ENCODE measurements around the gene SHISA5. TPM values are rescaled to one million over a fixed set of nuclear protein-coding genes. Genes with fewer than 3 reads are reported as not detected.

Gene SHISA5
- total RNA-seq, 4 donors from 2014 or later, result 101 to 158 (median 148) TPM

GRCh38 chr3:48518069-48518468 is 14.1 kb upstream of the SHISA5 start:
- intact Hi-C loops (cut with DNase I), result no loop called here
- H3K36me3 ChIP-seq, result peaks cover 0 to 18% (median 5%) of the 10 kb centered on the region in 4 donors
- H3K27me3 ChIP-seq, result no peaks in the 10 kb centered on the region
- no peak for DNase-seq (ENCODE audit: extremely low spot score)
- H3K4me1 ChIP-seq, result no peaks in the 10 kb centered on the region
- 88% methylated on average over 3 of the region's 6 CpGs for WGBS
- no peak overlapping the region for H3K4me3 ChIP-seq
- H3K27ac ChIP-seq (replicated peaks in 1 of 4), result no peak overlapping the region
- no peak for TF ChIP-seq POLR2A (IDR thresholded peaks at IDR 0.05; ENCODE audit: low read depth)
- no peak for TF ChIP-seq POLR2AphosphoS5 (IDR thresholded peaks at IDR 0.05)
- no peak for TF ChIP-seq EP300 (IDR thresholded peaks at IDR 0.05)
- TF ChIP-seq CTCF (IDR thresholded peaks at IDR 0.05), result no peak
- H3K9me3 ChIP-seq, result no peaks in the 10 kb centered on the region

- Histone ChIP-seq H3K4me3 (no peak overlapping the region), H3K36me3 (peaks cover 0 to 15% (median 5%) of the 10 kb centered on the region in 4 donors), H3K27ac (replicated peaks in 1 of 4) (no peak overlapping the region), H3K27me3 (no peaks in the 10 kb centered on the region), H3K4me1 (no peaks in the 10 kb centered on the region), H3K9me3 (no peaks in the 10 kb centered on the region)
- WGBS, result no CpG with 5 or more reads among the region's 8 CpGs
- TF ChIP-seq CTCF (IDR thresholded peaks at IDR 0.05), result no peak
- no peak for TF ChIP-seq EP300 (IDR thresholded peaks at IDR 0.05)
- no peak for TF ChIP-seq POLR2A (IDR thresholded peaks at IDR 0.05; ENCODE audit: low read depth)
- no peak for TF ChIP-seq POLR2AphosphoS5 (IDR thresholded peaks at IDR 0.05)
- intact Hi-C loops (cut with DNase I), result no loop called here
- no peak for DNase-seq (ENCODE audit: extremely low spot score)
Observed at GRCh38 chr3:48516571-48516970, 12.6 kb upstream of the SHISA5 start.

GRCh38 chr3:48514431-48515227 is 10.7 kb upstream of the SHISA5 start:
- peaks cover 0 to 9% (median 3%) of the 10 kb centered on the region in 4 donors for H3K36me3 ChIP-seq
- no peak for DNase-seq (ENCODE audit: extremely low spot score)
- no peak overlapping the region for H3K27ac ChIP-seq (replicated peaks in 1 of 4)
- H3K4me3 ChIP-seq, result no peak overlapping the region
- no peak for TF ChIP-seq POLR2AphosphoS5 (IDR thresholded peaks at IDR 0.05)
- no peak for TF ChIP-seq EP300 (IDR thresholded peaks at IDR 0.05)
- TF ChIP-seq POLR2A (IDR thresholded peaks at IDR 0.05; ENCODE audit: low read depth), result no peak
- no peak for TF ChIP-seq CTCF (IDR thresholded peaks at IDR 0.05)
- intact Hi-C loops (cut with DNase I), result no loop called here
- no peaks in the 10 kb centered on the region for H3K4me1 ChIP-seq
- no peaks in the 10 kb centered on the region for H3K27me3 ChIP-seq
- WGBS, result 93% methylated on average over 7 of the region's 8 CpGs
- no peaks in the 10 kb centered on the region for H3K9me3 ChIP-seq

GRCh38 chr3:48511551-48511950 is 7.6 kb upstream of the SHISA5 start:
- Histone ChIP-seq H3K4me3 (no peak overlapping the region), H3K27me3 (no peaks in the 10 kb centered on the region), H3K36me3 (no peaks in the 10 kb centered on the region), H3K27ac (replicated peaks in 1 of 4) (no peak overlapping the region), H3K4me1 (peaks cover 0 to 7% (median 0%) of the 10 kb centered on the region in 4 donors), H3K9me3 (no peaks in the 10 kb centered on the region)
- TF ChIP-seq POLR2AphosphoS5 (IDR thresholded peaks at IDR 0.05) (no peak), POLR2A (IDR thresholded peaks at IDR 0.05; ENCODE audit: low read depth) (no peak), EP300 (IDR thresholded peaks at IDR 0.05) (no peak), CTCF (IDR thresholded peaks at IDR 0.05) (no peak)
- intact Hi-C loops (cut with DNase I), result no loop called here
- WGBS, result 93% methylated on average over 4 of the region's 4 CpGs
- no peak for DNase-seq (ENCODE audit: extremely low spot score)

All from esophagus muscularis mucosa (tissue), 4 donors.